ENCODE data around the gene WWC2.

The WWC2 gene

DNA sequence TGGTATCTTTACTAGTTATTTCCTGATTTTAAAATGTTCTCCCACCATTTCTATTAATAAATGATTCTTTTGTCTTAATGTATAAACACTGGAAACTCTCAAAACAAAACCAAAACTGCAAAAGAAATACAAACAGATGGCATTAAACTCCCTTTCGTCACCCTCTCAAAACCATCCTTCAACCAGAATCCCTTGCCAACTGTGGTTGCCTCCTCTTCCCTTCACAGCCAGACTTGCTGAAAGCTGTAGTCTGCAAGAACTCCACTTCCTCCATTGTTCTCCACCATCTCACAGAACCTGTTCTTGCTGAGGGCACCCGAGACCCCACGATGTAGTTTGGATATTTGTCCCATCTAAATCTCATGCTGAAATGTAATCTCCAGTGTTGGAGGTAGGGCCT lies 96.5 kb downstream of the WWC2 start:
- in situ Hi-C loops (cut with MboI; ENCODE audit: low sequenced_read_pairs), result no loop called here

GRCh38 chr4:183197140-183197539 lies 98.1 kb downstream of the WWC2 start:
- in situ Hi-C loops (cut with MboI; ENCODE audit: low sequenced_read_pairs), result no loop called here

DNA sequence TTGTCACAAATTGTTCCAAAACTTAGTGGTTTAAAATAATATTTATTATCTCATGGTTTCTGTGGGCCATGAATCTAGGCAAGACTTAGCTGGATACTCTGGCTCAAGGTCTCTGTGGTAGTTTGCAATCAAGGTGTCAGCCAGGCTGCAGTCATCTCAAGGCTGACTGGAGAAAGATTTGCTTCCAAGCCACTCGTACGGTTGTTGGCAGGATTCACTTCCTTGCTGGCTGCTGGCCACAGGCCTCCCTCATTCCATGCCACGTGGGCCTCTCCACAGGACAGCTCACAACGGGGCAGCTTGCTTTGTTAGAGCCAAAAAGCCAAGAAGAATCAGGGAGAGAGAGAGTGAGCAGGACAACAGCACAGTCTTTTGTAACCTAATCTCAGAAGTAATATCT lies 101.4 kb downstream of the WWC2 start:
- in situ Hi-C loops (cut with MboI; ENCODE audit: low sequenced_read_pairs), result no loop called here

DNA sequence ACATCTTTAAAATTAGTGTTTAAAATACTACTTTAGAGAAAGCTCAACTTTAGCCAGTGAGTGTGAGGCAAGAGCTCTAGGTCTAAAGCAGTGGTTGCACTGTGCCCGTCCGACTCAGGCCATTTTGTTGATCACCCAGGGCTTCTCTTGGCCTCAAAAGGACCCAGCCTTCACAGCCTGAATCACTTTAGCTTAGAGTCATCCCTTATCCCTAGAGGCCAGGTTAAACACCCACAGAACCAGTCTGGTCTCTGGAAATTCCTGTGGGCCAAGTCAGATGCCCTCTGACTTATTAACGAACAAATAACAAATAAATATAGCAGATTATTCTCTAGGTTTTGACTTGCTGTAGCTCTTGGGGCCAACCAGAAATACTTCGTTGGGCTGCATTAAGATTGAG lies 102.3 kb downstream of the WWC2 start:
- in situ Hi-C loops (cut with MboI; ENCODE audit: low sequenced_read_pairs), result no loop called here

DNA sequence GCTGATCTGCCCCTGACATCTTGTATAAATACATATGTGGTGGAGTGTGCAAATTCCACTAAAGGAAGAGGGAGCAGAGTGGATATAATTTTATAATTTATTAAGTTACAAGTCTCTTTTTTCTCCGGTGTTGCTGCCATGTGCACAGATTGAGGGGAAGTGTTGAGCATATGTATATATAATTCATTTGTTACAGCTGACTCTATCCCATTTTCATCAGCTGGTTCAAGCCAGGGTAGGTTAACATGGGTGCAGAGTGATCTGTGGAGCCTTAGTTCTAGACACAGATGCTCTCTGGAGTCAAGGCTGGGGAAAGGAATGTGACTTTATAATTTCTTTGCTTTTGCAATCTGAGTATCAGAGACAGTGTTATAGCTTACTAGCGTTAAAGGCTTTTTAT lies 103.5 kb downstream of the WWC2 start:
- in situ Hi-C loops (cut with MboI; ENCODE audit: low sequenced_read_pairs), result no loop called here

GRCh38 chr4:183204793-183205192 lies 105.7 kb downstream of the WWC2 start:
- in situ Hi-C loops (cut with MboI; ENCODE audit: low sequenced_read_pairs), result no loop called here

DNA sequence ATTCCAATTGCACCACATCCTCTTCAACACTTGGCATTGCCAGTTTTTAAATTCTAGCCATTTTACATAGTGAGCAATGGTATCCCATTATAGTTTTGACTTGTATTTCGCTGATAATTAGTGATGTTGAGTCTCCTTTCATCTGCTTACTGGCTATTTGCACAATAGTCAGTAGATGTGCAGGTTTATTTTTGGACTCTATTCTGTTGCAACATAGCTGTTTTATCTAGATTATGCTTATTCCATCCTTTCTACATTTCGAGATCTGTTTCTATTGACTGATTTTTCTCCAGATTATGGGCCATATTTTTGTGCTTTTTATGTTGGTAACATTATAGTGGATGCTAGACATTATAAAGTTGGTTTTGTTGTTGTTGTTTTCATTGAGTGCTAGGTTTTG lies 106.1 kb downstream of the WWC2 start:
- in situ Hi-C loops (cut with MboI; ENCODE audit: low sequenced_read_pairs), result no loop called here

DNA sequence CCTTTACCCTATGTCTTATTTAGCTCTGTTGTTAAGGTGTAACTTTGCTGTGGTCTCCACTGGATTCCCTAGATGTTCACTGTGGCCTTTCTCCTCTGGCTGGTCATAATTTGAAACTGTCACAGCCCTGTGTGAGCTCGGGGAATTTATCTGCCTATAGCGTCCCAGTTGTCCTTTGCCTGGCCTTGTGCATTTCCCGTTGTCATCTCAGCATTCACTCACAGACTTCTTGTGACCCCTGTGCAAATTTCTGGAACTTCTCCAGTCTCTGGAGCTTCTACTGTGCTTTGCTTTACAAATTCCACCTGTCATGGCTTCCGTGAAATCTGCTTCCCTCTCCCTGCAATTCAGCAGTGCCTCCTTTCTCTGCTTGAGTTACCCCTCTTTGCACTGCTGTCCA lies 106.7 kb downstream of the WWC2 start:
- in situ Hi-C loops (cut with MboI; ENCODE audit: low sequenced_read_pairs), result no loop called here

DNA sequence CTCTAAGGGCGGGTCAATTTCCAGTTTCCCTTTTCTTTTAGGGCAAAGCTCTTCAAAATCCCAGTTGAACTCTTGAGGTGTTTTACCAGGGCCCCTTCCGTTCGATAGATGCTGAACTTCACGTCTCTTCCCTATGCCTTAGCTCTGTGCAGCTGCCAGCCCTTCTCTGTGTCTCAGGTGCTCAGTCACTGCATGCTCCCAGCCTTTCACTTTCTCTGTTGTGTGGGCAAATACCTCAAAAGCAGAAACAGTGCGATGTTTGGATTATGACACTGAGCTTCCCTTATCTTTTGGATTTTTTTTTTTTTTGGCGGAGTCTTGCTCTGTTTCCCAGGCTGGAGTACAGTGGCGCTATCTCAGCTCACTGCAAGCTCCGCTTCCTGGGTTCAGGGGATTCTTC lies 112.5 kb downstream of the WWC2 start:
- in situ Hi-C loops (cut with MboI; ENCODE audit: low sequenced_read_pairs), result no loop called here

DNA sequence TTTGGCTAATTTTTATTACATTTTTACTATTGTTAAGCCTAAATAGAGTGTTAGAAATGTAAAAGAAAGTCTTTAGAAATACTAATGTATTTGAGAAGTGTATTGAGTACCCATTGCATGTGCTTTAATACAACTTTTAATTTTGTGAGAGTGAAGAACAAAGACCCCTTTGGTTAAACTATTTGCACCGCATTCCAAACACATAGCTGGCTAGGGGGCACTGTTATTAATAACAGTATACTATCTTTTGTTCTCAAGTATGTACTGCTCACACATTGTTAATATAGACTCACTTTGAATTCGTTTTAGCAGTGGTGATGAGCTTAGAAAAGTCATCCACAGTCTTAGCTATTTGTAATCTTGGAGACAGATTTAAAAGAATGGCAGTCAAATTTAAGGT lies 114.9 kb downstream of the WWC2 start:
- in situ Hi-C loops (cut with MboI; ENCODE audit: low sequenced_read_pairs), result no loop called here

DNA sequence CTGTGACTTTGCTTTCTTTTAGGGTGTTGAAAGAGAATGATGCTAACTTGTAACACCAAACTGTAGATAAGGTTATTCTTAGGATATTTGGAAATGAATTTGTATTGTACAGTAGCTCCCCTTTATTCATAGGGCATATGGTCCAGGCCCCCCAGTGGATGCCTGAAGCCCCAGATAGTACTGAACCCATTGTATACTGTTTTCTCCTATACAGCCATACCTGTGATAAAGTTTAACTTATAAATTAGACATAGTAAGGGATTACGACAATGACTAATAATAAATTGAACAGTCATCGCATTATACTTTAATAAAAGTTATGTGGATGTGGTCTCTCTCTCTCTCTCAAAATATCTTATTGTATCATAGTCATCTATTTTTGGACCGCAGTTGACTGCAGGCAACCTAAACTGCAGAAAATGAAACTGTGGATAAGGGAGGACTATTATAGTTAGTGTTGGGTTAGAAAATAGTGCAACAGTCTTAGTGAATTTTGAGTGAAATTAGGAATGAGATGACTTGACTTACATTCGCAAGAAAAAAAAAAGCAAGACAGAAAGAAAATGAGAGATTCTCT lies 115.9 kb downstream of the WWC2 start:
- in situ Hi-C loops (cut with MboI; ENCODE audit: low sequenced_read_pairs), result no loop called here

- in situ Hi-C loops (cut with MboI; ENCODE audit: low sequenced_read_pairs), result no loop called here
Observed at GRCh38 chr4:183220236-183220635, 121.2 kb downstream of the WWC2 start.

GRCh38 chr4:183223053-183223452 lies 124.0 kb downstream of the WWC2 start:
- in situ Hi-C loops (cut with MboI; ENCODE audit: low sequenced_read_pairs), result no loop called here

DNA sequence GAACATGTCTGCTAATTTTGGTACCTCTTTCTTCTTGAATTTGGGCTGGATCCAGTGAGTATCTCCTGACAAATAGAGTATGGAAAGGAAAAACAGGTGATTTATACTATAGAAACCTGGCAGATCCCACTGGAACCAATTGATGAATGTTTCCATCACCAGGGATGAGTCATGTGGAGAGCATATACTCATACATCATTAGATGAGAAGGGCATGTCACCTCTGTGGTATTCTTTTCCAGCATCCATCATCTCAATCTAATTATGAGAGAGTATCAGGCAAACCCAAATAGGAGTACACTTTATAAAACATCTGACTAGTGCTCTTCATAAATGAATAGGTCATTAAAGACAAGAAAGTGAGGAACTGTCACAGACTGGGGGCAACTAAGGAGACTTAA lies 130.3 kb downstream of the WWC2 start:
- in situ Hi-C loops (cut with MboI; ENCODE audit: low sequenced_read_pairs), result no loop called here

DNA sequence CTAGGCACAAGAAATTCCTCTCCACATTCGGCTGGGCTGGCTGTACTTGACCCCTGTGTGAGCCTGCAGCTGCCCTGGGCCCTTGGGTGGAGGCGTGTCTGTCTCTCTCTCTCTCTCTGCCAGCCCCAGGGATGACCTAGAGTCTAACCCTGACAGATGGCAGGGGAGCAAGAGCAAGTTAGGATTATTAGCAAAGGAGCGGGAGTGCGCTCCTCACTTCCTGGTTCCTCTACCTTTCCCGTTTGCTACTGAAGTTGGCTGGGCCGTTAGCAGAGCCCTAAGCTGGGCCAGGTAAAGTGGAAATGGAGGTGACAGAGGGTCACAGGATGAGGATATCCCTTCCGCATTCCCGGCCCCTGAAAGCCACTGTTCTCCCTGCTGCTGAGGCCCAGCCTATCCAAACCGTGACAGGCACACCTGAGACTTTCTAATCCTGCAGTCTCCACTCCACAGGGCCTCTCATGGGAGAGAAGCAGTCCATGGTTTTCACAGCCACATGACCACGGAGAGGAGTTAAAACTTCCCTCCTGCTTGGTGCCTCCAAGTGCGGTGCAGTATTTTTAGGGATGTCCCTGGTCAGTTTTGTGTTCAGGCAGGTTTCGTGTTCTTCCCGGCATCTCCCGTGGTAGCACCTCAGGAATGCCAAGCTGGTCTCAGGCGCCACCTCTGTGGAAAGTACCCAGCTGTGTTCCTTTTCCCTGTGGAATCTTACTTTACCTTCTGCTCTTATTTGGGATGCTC lies 141.7 kb downstream of the WWC2 start:
- in situ Hi-C loops (cut with MboI; ENCODE audit: low sequenced_read_pairs), result no loop called here

- in situ Hi-C loops (cut with MboI; ENCODE audit: low sequenced_read_pairs), result no loop called here
Observed at GRCh38 chr4:183241322-183241640, 142.2 kb downstream of the WWC2 start.

GRCh38 chr4:183241721-183242151 lies 142.7 kb downstream of the WWC2 start:
- in situ Hi-C loops (cut with MboI; ENCODE audit: low sequenced_read_pairs), result no loop called here

- in situ Hi-C loops (cut with MboI; ENCODE audit: low sequenced_read_pairs), result no loop called here
Observed at GRCh38 chr4:183242291-183242690, 143.2 kb downstream of the WWC2 start.

GRCh38 chr4:183244019-183244418 lies 145.0 kb downstream of the WWC2 start:
- in situ Hi-C loops (cut with MboI; ENCODE audit: low sequenced_read_pairs), result no loop called here

GRCh38 chr4:183244506-183244905 lies 145.4 kb downstream of the WWC2 start:
- in situ Hi-C loops (cut with MboI; ENCODE audit: low sequenced_read_pairs), result no loop called here

DNA sequence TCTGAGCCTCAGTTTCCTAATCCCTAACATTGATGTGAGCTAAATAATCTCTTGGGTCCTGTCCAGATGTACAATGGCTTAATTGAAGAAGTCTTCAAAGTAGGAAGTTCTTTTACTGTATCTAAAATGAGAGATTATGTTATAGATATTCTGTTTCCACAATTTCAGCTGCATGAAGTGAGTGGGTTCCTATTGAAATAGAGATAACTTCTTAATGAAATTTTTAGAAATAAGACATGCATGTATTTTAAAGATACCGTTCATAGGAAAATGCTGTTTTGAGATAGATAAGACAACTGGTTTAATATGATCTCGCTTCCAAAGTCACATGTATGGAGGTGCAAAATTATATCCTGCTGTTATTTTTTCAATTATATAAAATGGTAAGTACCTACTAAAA lies 149.1 kb downstream of the WWC2 start:
- in situ Hi-C loops (cut with MboI; ENCODE audit: low sequenced_read_pairs), result no loop called here

GRCh38 chr4:183249854-183250253 lies 150.8 kb downstream of the WWC2 start:
- in situ Hi-C loops (cut with MboI; ENCODE audit: low sequenced_read_pairs), result loop anchor here (10.0 to 25.0 kb wide), 2 partner anchors 175 to 313 kb away; no protein-coding TSS in a partner anchor

DNA sequence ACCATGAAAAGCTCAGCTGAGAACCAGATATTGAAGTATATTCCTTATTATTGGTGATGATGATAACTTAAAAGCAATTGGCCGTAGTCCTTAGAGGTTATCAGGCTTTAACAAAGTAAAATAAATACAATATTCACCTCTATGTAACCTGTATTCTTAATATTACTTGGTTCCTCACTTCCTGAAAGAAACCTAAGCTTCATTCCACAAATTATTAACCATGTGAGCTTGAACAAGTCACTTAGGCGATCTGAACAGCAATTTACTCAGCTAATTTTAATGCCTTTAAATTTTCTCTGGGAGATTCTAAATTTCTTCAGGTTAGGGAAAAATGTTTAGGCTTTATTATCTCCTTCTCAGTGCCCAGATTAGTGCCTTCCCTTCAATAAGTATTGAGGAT lies 151.8 kb downstream of the WWC2 start:
- in situ Hi-C loops (cut with MboI; ENCODE audit: low sequenced_read_pairs), result loop anchor here (10.0 to 25.0 kb wide), 2 partner anchors 176 to 314 kb away; no protein-coding TSS in a partner anchor
